ENCODE results near the gene KRT7.

The KRT7 gene

DNA sequence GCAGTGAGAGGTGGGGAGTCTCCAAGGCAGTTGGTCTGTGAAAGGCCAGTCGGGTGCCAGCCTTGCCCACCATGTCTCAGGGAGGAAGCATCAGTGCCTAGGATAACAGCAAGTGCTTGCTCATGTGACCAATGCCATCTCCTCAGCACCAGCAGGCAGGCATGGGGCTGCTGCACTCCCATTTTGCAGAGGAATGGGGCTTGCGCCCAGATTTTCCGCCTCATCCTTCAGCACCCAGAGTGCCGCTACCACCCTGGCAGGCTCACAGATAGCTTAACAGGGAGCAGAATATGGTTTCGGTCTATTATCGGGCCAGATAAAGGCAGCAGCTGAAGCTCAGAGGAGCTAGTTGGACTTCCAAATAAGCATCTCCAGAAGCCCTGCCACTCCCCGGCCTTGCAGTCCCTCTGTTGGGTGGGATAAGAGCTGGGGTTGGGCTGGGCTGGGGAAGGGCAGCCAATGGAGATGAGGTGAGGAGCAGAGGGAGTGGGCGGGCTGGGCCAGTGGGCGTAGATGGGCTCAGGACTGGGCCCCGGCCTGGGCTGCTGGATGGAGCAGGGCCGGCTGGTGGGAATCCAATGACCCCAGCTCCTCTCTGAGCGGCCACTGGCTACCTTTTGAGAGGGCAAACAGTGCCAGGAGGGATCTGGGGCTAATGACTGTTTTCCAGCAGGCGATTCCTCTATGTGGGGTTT, 32.8 kb upstream of the KRT7 start:
- H3K4me3 ChIP-seq (ENCODE audit: low read depth, low read length), result no peak overlapping the region
- no peak for DNase-seq (ENCODE audit: low read depth, low spot score)
- TF ChIP-seq, protein P1, sequence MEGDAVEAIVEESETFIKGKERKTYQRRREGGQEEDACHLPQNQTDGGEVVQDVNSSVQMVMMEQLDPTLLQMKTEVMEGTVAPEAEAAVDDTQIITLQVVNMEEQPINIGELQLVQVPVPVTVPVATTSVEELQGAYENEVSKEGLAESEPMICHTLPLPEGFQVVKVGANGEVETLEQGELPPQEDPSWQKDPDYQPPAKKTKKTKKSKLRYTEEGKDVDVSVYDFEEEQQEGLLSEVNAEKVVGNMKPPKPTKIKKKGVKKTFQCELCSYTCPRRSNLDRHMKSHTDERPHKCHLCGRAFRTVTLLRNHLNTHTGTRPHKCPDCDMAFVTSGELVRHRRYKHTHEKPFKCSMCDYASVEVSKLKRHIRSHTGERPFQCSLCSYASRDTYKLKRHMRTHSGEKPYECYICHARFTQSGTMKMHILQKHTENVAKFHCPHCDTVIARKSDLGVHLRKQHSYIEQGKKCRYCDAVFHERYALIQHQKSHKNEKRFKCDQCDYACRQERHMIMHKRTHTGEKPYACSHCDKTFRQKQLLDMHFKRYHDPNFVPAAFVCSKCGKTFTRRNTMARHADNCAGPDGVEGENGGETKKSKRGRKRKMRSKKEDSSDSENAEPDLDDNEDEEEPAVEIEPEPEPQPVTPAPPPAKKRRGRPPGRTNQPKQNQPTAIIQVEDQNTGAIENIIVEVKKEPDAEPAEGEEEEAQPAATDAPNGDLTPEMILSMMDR (IDR thresholded peaks at IDR 0.05; ENCODE audit: low read depth, low read length), result no peak
- in situ Hi-C loops (cut with HindIII; ENCODE audit: low sequenced_read_pairs), result no loop called here

DNA sequence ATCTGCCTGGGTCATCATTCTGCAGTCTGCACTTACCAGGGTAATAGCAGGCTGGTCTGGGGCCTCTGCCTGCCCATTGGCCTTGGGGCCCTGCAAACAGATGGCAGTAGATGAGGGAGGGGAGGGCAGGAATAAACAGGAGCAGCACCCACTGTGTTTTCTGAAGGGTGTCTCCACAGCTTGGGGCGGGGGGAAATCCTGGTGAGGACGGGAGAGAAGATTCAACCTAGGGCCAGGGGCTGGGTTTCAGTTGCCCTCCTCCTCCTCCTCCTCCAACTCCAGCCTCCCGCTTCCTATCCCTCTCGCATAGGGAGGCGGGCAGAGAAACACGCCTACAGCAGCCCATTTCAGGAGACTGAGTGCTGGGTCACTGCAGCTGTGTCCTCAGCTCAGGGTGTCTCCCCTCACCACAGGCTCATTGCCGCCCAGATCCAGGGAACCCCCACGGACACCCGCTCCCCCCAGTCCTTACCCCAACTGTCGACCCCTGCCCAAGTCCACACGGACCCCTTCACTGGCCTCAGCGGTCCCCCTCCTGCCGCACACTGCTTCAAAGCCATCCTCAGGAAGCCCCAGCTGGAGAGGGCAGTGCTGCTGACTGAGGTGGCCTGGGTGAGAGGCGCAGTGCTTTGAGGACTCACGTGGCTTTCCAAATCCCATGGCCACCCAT, 32.1 kb upstream of the KRT7 start:
- TF ChIP-seq, protein P1 (IDR thresholded peaks at IDR 0.05; ENCODE audit: low read depth, low read length), result no peak
- H3K4me3 ChIP-seq (ENCODE audit: low read depth, low read length), result no peak overlapping the region
- no peak for DNase-seq (ENCODE audit: low read depth, low spot score)
- in situ Hi-C loops (cut with HindIII; ENCODE audit: low sequenced_read_pairs), result no loop called here

DNA sequence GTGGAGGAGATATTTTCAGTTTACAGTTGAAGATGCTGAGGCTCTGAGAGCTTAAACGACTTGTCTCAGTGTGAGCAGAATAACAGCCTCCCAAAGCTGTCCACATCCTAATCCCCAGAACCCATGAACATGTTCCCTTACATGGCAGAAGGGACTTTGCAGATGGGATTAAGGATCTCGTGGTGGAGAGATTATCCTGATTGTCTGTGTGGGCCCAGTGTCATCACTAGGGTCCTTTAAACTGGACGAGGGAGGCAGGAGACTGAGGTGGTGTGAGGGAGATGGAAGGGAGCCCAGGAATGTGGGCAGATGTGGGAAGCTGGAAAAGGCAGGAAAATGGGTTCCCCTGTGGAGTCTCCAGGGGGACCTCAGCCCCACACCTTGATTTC, 31.6 kb upstream of the KRT7 start:
- TF ChIP-seq, protein P1 (IDR thresholded peaks at IDR 0.05; ENCODE audit: low read depth, low read length), result no peak
- DNase-seq (ENCODE audit: low read depth, low spot score), result no peak
- no peak overlapping the region for H3K4me3 ChIP-seq (ENCODE audit: low read depth, low read length)
- in situ Hi-C loops (cut with HindIII; ENCODE audit: low sequenced_read_pairs), result no loop called here

DNA sequence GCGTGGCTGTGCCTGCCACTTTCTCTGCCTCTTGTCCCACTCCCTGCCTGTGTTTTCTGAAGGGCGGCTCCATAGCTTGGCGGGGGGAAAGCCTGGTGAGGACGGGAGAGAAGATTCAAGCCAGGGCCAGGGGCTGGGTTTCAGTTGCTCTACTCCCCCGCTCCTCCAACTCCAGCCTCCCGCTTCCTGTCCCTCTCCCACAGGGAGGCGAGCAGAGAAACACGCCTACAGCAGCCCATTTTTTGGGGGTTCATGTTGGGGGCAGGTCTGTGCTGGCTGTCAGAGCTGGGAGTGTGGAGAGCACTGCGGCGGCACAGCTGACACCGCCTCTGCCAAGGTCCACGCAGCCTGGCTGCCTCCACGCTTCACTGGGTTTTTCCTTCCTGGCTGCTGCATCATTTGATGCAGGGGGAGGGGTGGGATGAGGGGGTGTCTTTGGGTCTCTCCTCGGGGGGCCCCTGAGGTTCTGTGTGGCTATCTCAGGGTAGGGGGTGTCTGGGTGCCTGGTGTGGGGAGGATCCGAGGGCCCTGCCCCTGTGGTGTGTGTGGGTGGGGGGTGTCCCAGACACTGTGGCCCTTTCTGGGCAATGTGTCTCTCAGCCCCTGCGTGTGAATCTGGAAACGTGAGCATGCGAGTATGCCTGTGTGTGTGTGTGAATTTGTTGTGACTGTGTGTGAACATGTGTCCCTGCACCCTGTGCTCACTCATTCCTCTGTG, 30.5 kb upstream of the KRT7 start:
- no peak for DNase-seq (ENCODE audit: low read depth, low spot score)
- TF ChIP-seq, protein P1 (IDR thresholded peaks at IDR 0.05; ENCODE audit: low read depth, low read length), result no peak
- in situ Hi-C loops (cut with HindIII; ENCODE audit: low sequenced_read_pairs), result no loop called here
- H3K4me3 ChIP-seq (ENCODE audit: low read depth, low read length), result no peak overlapping the region

DNA sequence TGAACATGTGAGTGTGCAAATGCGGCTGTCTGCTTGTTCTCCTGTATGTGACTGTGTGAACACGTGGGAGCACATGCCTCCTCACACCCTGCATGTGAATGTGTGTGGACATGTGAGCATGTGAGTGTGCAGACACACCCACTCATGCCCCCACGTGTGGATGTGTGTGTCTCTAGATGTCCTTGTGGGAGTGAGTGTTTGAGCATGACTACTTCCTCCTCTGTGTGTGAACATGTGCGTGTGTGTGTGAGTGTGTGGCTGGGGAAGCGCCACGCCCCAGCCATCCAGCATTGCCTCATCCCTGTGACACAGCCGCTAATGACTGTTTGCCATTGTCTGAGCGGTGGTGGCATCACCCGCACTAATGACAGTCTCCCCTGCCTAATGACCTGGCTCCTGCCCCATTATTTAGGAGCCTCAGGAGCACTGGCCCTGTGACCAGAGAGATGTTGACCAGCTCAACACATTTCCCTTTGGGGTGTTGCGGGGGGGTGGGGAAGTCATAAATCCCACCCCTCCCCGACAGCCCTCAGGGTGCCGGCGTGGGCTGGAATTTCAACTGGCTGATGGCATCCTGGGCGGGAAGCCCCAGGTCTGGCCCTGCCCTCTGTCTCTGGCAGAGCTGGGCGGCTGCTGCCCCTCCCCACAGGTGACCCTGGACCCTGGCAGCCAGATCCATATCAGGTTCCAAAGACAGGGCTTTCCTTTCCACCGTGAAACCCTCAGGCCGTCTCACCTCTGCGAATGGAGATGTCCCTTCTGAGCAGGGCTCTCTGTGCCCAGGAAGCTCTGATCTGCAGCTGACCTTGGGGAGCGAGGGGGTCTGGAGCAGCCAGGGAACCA, 29.7 kb upstream of the KRT7 start:
- in situ Hi-C loops (cut with HindIII; ENCODE audit: low sequenced_read_pairs), result no loop called here
- TF ChIP-seq, protein P1 (IDR thresholded peaks at IDR 0.05; ENCODE audit: low read depth, low read length), result no peak
- peak; percentile 57 for DNase-seq (ENCODE audit: low read depth, low spot score)
- no peak overlapping the region for H3K4me3 ChIP-seq (ENCODE audit: low read depth, low read length)

All from astrocyte of the spinal cord (primary cell).